Mucosa of rectum (tissue), 2 donors: Measurements from ENCODE around the gene TRIM24.

Experiments used
- H3K27ac ChIP-seq, 2 donors: one replicate each; pipeline ENCODE4 v1.7.0; 2013; ENCODE audit warnings: inconsistent platforms in 2 of 2, low read depth in 2 of 2, low read length in 2 of 2
- H3K27me3 ChIP-seq, 2 donors: one replicate each; pipeline ENCODE4 v1.7.0; 2013; ENCODE audit warnings: low read length in 2 of 2; ENCODE audit not compliant: control insufficient read depth in 2 of 2, insufficient read depth in 2 of 2
- H3K36me3 ChIP-seq, 2 donors: one replicate each; pipeline ENCODE4 v1.7.0; 2013; ENCODE audit warnings: low read length in 2 of 2; ENCODE audit not compliant: control insufficient read depth in 2 of 2, insufficient read depth in 2 of 2
- H3K4me1 ChIP-seq, 2 donors: one replicate each; pipeline ENCODE4 v1.7.0; 2013; ENCODE audit warnings: low read length in 2 of 2, mild to moderate bottlenecking in 1 of 2; ENCODE audit not compliant: control insufficient read depth in 2 of 2, insufficient read depth in 2 of 2
- H3K4me3 ChIP-seq, 2 donors: one replicate each; pipeline ENCODE4 v1.7.0; 2013; ENCODE audit warnings: low read length in 2 of 2
- H3K9ac ChIP-seq, 2 donors: one replicate each; pipeline ENCODE4 v1.7.0; 2013; ENCODE audit warnings: low read length in 2 of 2, low read depth in 1 of 2, mild to moderate bottlenecking in 1 of 2
- H3K9me3 ChIP-seq, 2 donors: one replicate each; pipeline ENCODE4 v1.7.0; 2013; ENCODE audit warnings: low read length in 2 of 2; ENCODE audit not compliant: control insufficient read depth in 2 of 2
- donor health status: healthy.
- donor health status: Normal muscosa, but diverticular disease.

TRIM24 gene

GRCh38 chr7:138587485-138587884, 127.4 kb downstream of the TRIM24 start:
- no peak overlapping the region for H3K27ac ChIP-seq
- no peaks in the 10 kb centered on the region for H3K27me3 ChIP-seq
- no peaks in the 10 kb centered on the region for H3K9me3 ChIP-seq
- no peak overlapping the region for H3K9ac ChIP-seq
- no peaks in the 10 kb centered on the region for H3K4me1 ChIP-seq
- no peak overlapping the region for H3K4me3 ChIP-seq
- peaks cover 8 to 13% of the 10 kb centered on the region in 2 donors for H3K36me3 ChIP-seq

GRCh38 chr7:138588986-138589385, 128.9 kb downstream of the TRIM24 start:
- H3K36me3 ChIP-seq = peaks cover 5 to 10% of the 10 kb centered on the region in 2 donors
- no peak overlapping the region for H3K4me3 ChIP-seq
- no peak overlapping the region for H3K27ac ChIP-seq
- H3K4me1 ChIP-seq = no peaks in the 10 kb centered on the region
- no peak overlapping the region for H3K9ac ChIP-seq
- H3K27me3 ChIP-seq = no peaks in the 10 kb centered on the region
- no peaks in the 10 kb centered on the region for H3K9me3 ChIP-seq

GRCh38 chr7:138590154-138590553, 130.1 kb downstream of the TRIM24 start:
- no peak overlapping the region for H3K9ac ChIP-seq
- H3K4me1 ChIP-seq = no peaks in the 10 kb centered on the region
- H3K27me3 ChIP-seq = no peaks in the 10 kb centered on the region
- no peaks in the 10 kb centered on the region for H3K9me3 ChIP-seq
- H3K36me3 ChIP-seq = peaks cover 0 to 7% of the 10 kb centered on the region in 2 donors
- no peak overlapping the region for H3K27ac ChIP-seq
- H3K4me3 ChIP-seq = no peak overlapping the region

GRCh38 chr7:138595454-138595853, 135.4 kb downstream of the TRIM24 start:
- no peaks in the 10 kb centered on the region for H3K36me3 ChIP-seq
- no peaks in the 10 kb centered on the region for H3K4me1 ChIP-seq
- H3K4me3 ChIP-seq = no peak overlapping the region
- H3K27ac ChIP-seq = no peak overlapping the region
- H3K9me3 ChIP-seq = no peaks in the 10 kb centered on the region
- no peak overlapping the region for H3K9ac ChIP-seq
- H3K27me3 ChIP-seq = no peaks in the 10 kb centered on the region

- Histone ChIP-seq H3K9me3 (no peaks in the 10 kb centered on the region), H3K4me3 (no peak overlapping the region), H3K27ac (no peak overlapping the region), H3K4me1 (no peaks in the 10 kb centered on the region), H3K9ac (no peak overlapping the region), H3K36me3 (no peaks in the 10 kb centered on the region), H3K27me3 (no peaks in the 10 kb centered on the region)
These were observed 142.4 kb downstream of the TRIM24 start for GRCh38 chr7:138602451-138602850.

DNA sequence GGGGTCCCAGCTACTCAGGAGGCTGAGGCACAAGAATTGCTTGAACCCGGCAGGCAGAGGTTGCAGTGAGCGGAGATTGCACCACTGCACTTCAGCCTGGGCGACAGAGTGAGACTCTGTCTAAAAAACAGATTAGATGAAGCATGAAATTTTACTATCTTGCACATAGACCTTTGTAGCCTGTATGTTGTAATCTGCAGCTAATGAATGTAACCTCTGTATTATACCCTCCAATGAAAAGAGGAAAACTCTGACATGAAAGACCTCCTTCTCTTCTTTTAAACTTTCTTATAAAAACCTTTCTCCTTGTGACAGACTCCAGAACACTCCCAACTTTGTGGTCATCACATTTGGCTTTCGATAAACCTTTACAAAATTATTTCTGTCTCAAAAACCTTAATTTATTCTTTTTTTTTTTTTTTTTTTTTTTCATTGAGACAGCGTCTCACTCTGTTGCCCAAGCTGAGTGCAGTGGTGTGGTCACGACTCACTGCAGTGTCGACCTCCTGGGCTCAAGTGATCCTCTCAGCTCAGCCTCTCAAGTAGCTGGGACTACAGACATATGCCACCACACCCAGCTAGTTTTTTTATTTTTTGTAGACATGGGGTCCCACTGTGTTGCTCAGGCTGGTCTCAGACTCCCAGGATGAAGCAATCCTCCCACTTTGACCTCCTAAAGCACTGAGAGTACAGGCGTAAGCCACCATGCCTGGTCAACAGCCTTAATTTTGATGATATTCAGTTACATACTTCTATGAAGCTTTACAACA, 143.7 kb downstream of the TRIM24 start:
- Histone ChIP-seq H3K27ac (no peak overlapping the region), H3K4me3 (no peak overlapping the region), H3K36me3 (no peaks in the 10 kb centered on the region), H3K9me3 (no peaks in the 10 kb centered on the region), H3K27me3 (no peaks in the 10 kb centered on the region), H3K4me1 (no peaks in the 10 kb centered on the region), H3K9ac (no peak overlapping the region)

DNA sequence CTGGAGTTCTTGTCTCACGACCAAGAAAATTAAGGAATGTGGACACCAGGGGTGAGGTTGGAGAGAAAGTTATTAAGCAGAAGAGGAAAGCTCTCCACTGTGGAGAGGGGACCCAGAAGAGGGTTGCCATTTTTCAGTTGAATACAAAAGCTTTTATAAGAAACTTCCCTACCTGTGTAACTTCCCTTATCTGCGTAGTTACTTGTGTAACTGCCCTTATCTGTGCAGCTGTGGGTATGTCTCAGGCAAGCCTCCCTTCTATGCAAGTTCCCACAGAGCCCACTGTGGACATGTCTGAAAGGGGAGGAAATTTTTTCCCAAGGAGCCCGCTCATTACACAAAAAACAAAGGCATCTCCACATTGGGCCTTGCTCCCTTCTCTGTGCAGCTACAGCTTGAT, 146.2 kb downstream of the TRIM24 start:
- Histone ChIP-seq H3K9ac (no peak overlapping the region), H3K36me3 (no peaks in the 10 kb centered on the region), H3K27me3 (no peaks in the 10 kb centered on the region), H3K9me3 (no peaks in the 10 kb centered on the region), H3K4me3 (no peak overlapping the region), H3K27ac (no peak overlapping the region), H3K4me1 (no peaks in the 10 kb centered on the region)

DNA sequence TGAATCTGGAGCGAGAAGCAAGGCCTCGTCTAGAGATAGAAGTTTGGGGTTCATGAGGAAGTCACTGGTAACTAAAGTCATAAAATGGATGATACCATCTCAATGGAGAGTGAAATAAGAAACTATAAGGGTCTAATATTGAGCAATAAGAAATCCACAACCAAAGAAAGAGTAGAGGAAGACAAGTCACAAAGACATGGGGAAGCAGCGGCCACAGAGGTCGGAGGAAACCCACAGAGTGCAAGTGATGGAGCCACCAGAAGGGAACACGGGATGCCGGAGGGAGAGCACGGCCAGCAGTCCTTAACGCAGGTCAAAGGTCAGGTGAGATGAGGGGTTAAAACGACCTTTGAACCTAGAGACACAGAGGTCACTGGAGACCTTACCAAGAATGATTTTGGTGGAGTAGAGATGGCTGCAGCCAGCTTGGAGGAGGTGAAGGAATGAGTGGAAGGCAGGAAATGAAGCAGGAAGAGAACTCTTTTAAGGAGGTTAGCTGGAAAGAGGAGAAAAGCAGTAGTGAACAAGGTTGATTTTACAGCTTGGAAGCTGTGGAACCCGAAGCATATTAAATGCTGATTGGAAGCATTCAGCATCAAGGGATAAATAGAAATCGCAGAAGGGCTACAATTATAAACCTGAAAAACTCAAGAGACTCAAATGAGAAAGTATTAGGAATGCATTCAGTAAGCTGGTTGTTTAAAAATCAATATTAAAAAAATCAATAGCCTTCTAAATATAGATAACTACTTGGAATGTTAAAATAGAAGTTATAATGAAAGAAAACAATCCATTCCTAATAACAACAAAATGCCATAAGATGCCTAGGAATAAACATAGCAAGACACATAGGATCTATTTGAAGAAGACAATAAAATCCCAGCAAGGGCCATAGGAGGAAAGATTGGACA, 147.4 kb downstream of the TRIM24 start:
- Histone ChIP-seq H3K4me3 (no peak overlapping the region), H3K27me3 (no peaks in the 10 kb centered on the region), H3K9me3 (no peaks in the 10 kb centered on the region), H3K9ac (no peak overlapping the region), H3K27ac (no peak overlapping the region), H3K4me1 (no peaks in the 10 kb centered on the region), H3K36me3 (no peaks in the 10 kb centered on the region)

GRCh38 chr7:138608275-138608674, 148.2 kb downstream of the TRIM24 start:
- no peaks in the 10 kb centered on the region for H3K27me3 ChIP-seq
- no peak overlapping the region for H3K9ac ChIP-seq
- no peaks in the 10 kb centered on the region for H3K36me3 ChIP-seq
- no peak overlapping the region for H3K27ac ChIP-seq
- no peaks in the 10 kb centered on the region for H3K9me3 ChIP-seq
- no peaks in the 10 kb centered on the region for H3K4me1 ChIP-seq
- H3K4me3 ChIP-seq = no peak overlapping the region

DNA sequence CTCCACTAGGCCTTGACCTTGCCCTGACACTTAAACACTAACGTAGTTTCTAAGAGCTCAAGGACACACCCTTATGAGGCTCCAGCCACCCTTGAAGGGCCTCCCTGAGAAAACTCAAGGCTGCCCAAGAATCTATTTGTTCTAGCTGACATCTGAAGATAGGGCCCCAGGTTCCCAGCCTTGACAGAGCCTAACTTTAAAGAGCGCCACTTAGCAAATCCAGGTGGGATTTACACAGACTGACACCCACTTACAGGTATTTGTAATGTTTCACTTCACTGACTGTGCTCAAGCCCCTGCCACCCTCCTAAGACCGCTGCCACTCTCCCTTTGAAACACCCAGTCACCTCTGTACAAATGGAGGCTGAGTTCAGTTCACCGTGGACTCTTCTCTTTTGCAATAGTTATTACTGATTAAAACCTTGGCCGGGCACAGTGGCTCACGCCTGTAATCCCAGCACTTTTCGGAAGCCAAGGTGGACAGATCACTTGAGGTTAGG, 150.7 kb downstream of the TRIM24 start:
- Histone ChIP-seq H3K9me3 (no peaks in the 10 kb centered on the region), H3K27ac (no peak overlapping the region), H3K36me3 (no peaks in the 10 kb centered on the region)

More for the DNA sequence above, 150.7 kb downstream of the TRIM24 start:
- no peaks in the 10 kb centered on the region for H3K4me1 ChIP-seq
- no peak overlapping the region for H3K4me3 ChIP-seq
- no peaks in the 10 kb centered on the region for H3K27me3 ChIP-seq
- no peak overlapping the region for H3K9ac ChIP-seq
